GM12878 (cell line): Measurements from ENCODE around the gene CLCN7. TPM values are rescaled to one million over a fixed set of nuclear protein-coding genes. Genes with fewer than 3 reads are reported as not detected.

Experiments used
- ATAC-seq: fragments of 200-7000 bp; cut with Tn5 transposase; 3 replicates; pipeline ENCODE4 v1.9.1; 2020; ENCODE audit warnings: mild to moderate bottlenecking, moderate library complexity
- BruUV-seq: library from RNA; stranded (reverse); fragments of 400-500 nt; replicated peaks from 2 replicates; lab custom pipeline; 2021; lab: Mats Ljungman, UMichigan
- CTCF ChIA-PET: fragments of 300-600 bp; sonication (Branson Sonifier 250); formaldehyde crosslinking; extraction: SDS; loops from one replicate; lab custom pipeline; 2021; ENCODE audit warnings: inconsistent platforms; lab: Yijun Ruan, JAX
- POLR2A ChIA-PET: fragments of 350-600 bp; formaldehyde crosslinking; extraction: SDS; loops from one replicate; lab custom pipeline; 2021; ENCODE audit warnings: inconsistent platforms; lab: Charles Lee
- RAD21 ChIA-PET: fragments of 300-600 bp; sonication (Branson Sonifier 250); formaldehyde crosslinking; loops from one replicate; lab custom pipeline; 2023; ENCODE audit warnings: antibody characterized with exemption; ENCODE audit not compliant: unreplicated experiment; lab: Charles Lee
- SMC1A ChIA-PET: fragments of 300-600 bp; sonication (Branson Sonifier 250); formaldehyde crosslinking; loops from one replicate; lab custom pipeline; 2023; ENCODE audit not compliant: unreplicated experiment, uncharacterized antibody; lab: Charles Lee
- DNase-seq: peaks from one replicate; pipeline ENCODE4 v3.0.0-alpha.2; 2011; ENCODE audit warnings: low read depth, low spot score
- FAIRE-seq: peaks from 3 replicates; lab custom pipeline; 2011; peaks lifted over from hg19 to GRCh38; lab: Jason Lieb, UNC
- H2AFZ ChIP-seq: 2 replicates; pipeline ENCODE4 v1.6.0; 2011; ENCODE audit warnings: low read depth, low read length, control low read depth; ENCODE audit not compliant: control insufficient read depth
- H3K27ac ChIP-seq: 2 replicates; pipeline ENCODE4 v1.5.1; 2011; ENCODE audit warnings: control low read depth; ENCODE audit not compliant: control insufficient read depth, insufficient read depth
- H3K27me3 ChIP-seq, 2 experiments: replicated peaks in 1 of 2; 2 replicates each; pipeline versions ENCODE4 v1.6.0 to v1.6.1; 2011; ENCODE audit warnings: low read length in 1 of 2; ENCODE audit not compliant: control insufficient read depth in 2 of 2, insufficient read depth in 2 of 2
- H3K36me3 ChIP-seq, 2 experiments: 2 replicates each; pipeline ENCODE4 v1.5.1; 2011; ENCODE audit warnings: low read length in 1 of 2; ENCODE audit not compliant: control insufficient read depth in 2 of 2, insufficient read depth in 2 of 2
- H3K4me1 ChIP-seq: 2 replicates; pipeline ENCODE4 v1.6.1; 2011; ENCODE audit warnings: mild to moderate bottlenecking, low read length, moderate library complexity, mixed read lengths; ENCODE audit not compliant: control insufficient read depth, insufficient read depth
- H3K4me2 ChIP-seq: 2 replicates; pipeline ENCODE4 v1.6.0; 2011; ENCODE audit warnings: control low read depth; ENCODE audit not compliant: control insufficient read depth, insufficient read depth
- H3K4me3 ChIP-seq: fragments of 200-600 bp; sonication (generic); 2 replicates; pipeline ENCODE4 v1.5.1; 2016
- H3K79me2 ChIP-seq: 2 replicates; pipeline ENCODE4 v1.6.0; 2011; ENCODE audit warnings: low read length; ENCODE audit not compliant: control insufficient read depth, insufficient read depth
- H3K9ac ChIP-seq: 2 replicates; pipeline ENCODE4 v1.8.0; 2011; ENCODE audit warnings: low read length, control low read depth, mixed read lengths; ENCODE audit not compliant: control insufficient read depth, insufficient read depth
- H3K9me3 ChIP-seq: replicated peaks from 3 replicates; pipeline ENCODE4 v1.5.1; 2011; ENCODE audit warnings: mild to moderate bottlenecking, low read length; ENCODE audit not compliant: control insufficient read depth, insufficient read depth
- H4K20me1 ChIP-seq: 2 replicates; pipeline ENCODE4 v1.6.0; 2011; ENCODE audit not compliant: control insufficient read depth, insufficient read depth
- ELK1 ChIP-seq: IDR thresholded peaks from 2 replicates; pipeline ENCODE4 v1.6.1; 2012; ENCODE audit warnings: low read depth, low read length, improper control_type of control experiment
- SMC3 ChIP-seq: IDR thresholded peaks from 2 replicates; pipeline ENCODE4 v1.6.1; 2011; ENCODE audit warnings: low read length, improper control_type of control experiment, borderline replicate concordance
- USF1 ChIP-seq: IDR thresholded peaks from 2 replicates; pipeline ENCODE4 v1.6.1; 2011; ENCODE audit warnings: borderline replicate concordance, low read depth, mild to moderate bottlenecking, moderate library complexity, mixed read lengths, low read length; ENCODE audit not compliant: insufficient read depth; ENCODE audit errors: extremely low read length
- WGBS: methylation state at CpG from one replicate; pipeline ENCODE4 v1.1.6; 2016; ENCODE audit warnings: low lambda C conversion rate; ENCODE audit not compliant: insufficient replicate concordance, insufficient coverage; ENCODE audit errors: missing lambda C conversion rate; 5-methylcytosine and 5-hydroxymethylcytosine counted together
- in situ Hi-C: fragments of 300-500 bp; cut with MboI; formaldehyde crosslinking; loops from 9 replicates; pipeline ENCODE4 v1.14.3; 2018; ENCODE audit warnings: mixed read lengths
- intact Hi-C: fragments of 100-400 bp; cut with micrococcal nuclease; formaldehyde crosslinking; loops from one replicate; pipeline ENCODE4 v1.14.2; 2022; ENCODE audit not compliant: unreplicated experiment
- polyA plus RNA-seq, 11 experiments: library from polyadenylated mRNA; depleted of rRNA in 4 of 11; unstranded in 6 of 11; stranded (reverse) in 5 of 11; fragments of >200 nt; fragmentation: Nextera tagmentation in 4 of 11; fragmentation: Illumina TruSeq in 1 of 11; extraction: Ambion mirVana in 4 of 11; extraction: Trizol in 1 of 11; gene quantifications; 1 replicate in 1 of 11; 2 replicates in 10 of 11; pipeline versions ENCODE4 v1.2.1 to v1.2.3, GENCODE V29; 2011 to 2016; ENCODE audit warnings: inconsistent platforms in 2 of 11, missing spikeins in 2 of 11, low read depth in 1 of 11
- total RNA-seq, 4 experiments: library from RNA; depleted of rRNA in 3 of 4; stranded (reverse); fragments of >200 nt in 3 of 4; fragmentation: Illumina TruSeq in 1 of 4; extraction: Trizol in 1 of 4; gene quantifications; 2 replicates each; pipeline versions ENCODE4 v1.2.1 to v1.2.3, GENCODE V29; 2013 to 2021
- TF ChIP-seq, protein P1 (sequence below): IDR thresholded peaks from 2 replicates; pipeline ENCODE4 v1.6.1; 2011; ENCODE audit warnings: mild to moderate bottlenecking, low read depth, low read length, moderate library complexity; ENCODE audit not compliant: insufficient replicate concordance

CLCN7 gene
- total and polyA plus RNA-seq, 10 of the 15 experiments (the other 5 are each of a cell fraction or from before 2014, with no cell fraction given): 0.04 to 62.5 (median 19.9) TPM

DNA sequence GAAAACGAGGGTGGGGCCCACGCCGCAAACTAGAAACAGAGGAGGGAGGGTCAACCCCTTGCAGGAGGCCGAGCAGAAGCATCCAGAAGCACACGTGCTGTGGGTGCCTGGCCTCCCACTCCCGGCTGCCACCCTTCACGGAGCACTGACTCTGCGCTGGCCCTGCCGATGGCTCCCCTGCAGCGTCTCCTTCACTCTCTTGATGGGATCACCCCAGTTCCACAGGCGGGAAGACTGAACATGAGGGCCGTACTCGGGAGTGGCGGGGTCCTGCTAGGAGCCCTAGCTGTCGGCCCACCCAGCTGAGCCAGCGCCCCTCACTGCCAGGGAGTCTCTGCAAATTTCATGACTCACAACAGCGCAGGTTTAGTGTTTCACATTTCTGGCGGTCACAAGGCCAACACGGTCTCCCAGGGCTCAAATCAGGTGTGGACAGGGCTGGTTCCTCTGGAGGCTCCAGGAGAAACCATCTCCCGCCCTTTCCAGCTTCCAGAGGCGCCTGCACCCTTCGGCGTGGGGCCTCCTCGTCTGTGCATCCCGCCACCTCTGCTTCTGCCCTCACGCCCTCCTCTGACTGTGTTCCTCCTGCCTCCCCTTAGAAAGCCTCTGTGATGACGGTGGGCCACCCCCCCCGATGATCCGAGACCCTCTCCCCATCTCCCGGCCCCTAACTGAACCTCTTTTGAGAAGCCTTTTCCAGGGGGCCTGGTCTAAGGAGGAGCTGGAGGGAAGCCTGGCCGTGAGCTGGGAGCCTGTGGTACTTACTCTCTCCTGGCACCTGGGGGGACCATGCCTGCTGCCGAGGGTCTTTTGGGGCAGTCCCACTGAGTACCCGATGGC lies 11.9 kb upstream of the CLCN7 start (continued):
- TF ChIP-seq USF1: no peak
- TF ChIP-seq, protein P1, sequence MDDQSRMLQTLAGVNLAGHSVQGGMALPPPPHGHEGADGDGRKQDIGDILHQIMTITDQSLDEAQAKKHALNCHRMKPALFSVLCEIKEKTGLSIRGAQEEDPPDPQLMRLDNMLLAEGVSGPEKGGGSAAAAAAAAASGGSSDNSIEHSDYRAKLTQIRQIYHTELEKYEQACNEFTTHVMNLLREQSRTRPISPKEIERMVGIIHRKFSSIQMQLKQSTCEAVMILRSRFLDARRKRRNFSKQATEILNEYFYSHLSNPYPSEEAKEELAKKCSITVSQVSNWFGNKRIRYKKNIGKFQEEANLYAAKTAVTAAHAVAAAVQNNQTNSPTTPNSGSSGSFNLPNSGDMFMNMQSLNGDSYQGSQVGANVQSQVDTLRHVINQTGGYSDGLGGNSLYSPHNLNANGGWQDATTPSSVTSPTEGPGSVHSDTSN: no peak

- Histone ChIP-seq H3K9ac (no peak overlapping the region), H3K4me1 (peaks cover 5% of the 10 kb centered on the region), H3K27ac (no peak overlapping the region), H2AFZ (no peak overlapping the region), H3K27me3 (no peaks in the 10 kb centered on the region; a peak in 1 of 4 replicates), H3K36me3 (no peaks in the 10 kb centered on the region), H3K79me2 (no peaks in the 10 kb centered on the region), H3K9me3 (no peaks in the 10 kb centered on the region), H4K20me1 (no peaks in the 10 kb centered on the region), H3K4me2 (no peak overlapping the region), H3K4me3 (no peak overlapping the region)
- intact Hi-C loops: no loop called here
- ATAC-seq (no peak), DNase-seq (no peak), FAIRE-seq (no peak)
- ChIA-PET RAD21 (no interaction called here), CTCF (no interaction called here), POLR2A (no interaction called here), SMC1A (no interaction called here)
- WGBS: 73% methylated on average over 40 of the region's 40 CpGs
- TF ChIP-seq SMC3: no peak
- TF ChIP-seq ELK1: no peak
- in situ Hi-C loops: no loop called here
- no TSS peak for BruUV-seq
These were observed 11.1 kb upstream of the CLCN7 start for GRCh38 chr16:1485847-1486496.
